NB4 (cell line): ENCODE results near the gene LRRC4C.
"Not testable (repeated sequence)": the region's sequence is repeated elsewhere in the genome, so short reads cannot be mapped to it uniquely, and the experiment has no call there.

Experiments used
- MYC ChIP-seq: IDR thresholded peaks from 2 replicates; pipeline ENCODE4 v1.6.1; 2011; ENCODE audit warnings: low read depth, low read length
- POLR2A ChIP-seq: IDR thresholded peaks from 2 replicates; pipeline ENCODE4 v1.6.1; 2011; ENCODE audit warnings: mild to moderate bottlenecking; ENCODE audit not compliant: insufficient read length; ENCODE audit errors: extremely low read depth
- TF ChIP-seq, protein P1 (sequence below): IDR thresholded peaks from one replicate; pipeline ENCODE4 v1.5.1; 2012; ENCODE audit warnings: low read depth, low read length
- TF ChIP-seq, protein P2 (sequence below): IDR thresholded peaks from 2 replicates; pipeline ENCODE4 v1.6.1; 2011; ENCODE audit warnings: low read depth, low read length

DNA sequence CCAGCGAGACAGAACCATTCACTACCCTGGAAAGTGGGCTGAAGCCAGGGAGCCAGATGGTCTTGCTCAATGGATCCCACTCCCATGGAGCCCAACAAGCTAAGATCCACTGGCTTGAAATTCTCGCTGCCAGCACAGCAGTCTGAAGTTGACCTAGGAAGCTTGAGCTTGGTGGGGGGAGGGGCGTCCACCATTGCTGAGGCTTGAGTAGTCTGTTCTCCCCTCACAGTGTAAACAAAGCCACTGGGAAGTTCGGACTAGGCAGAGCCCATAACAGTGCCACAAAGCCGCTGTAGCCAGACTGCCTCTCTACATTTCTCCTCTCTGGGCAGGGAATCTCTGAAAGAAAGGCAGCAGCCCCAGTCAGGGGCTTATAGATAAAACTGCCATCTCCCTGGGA lies 1266.9 kb downstream of the LRRC4C start:
- TF ChIP-seq, protein P1, sequence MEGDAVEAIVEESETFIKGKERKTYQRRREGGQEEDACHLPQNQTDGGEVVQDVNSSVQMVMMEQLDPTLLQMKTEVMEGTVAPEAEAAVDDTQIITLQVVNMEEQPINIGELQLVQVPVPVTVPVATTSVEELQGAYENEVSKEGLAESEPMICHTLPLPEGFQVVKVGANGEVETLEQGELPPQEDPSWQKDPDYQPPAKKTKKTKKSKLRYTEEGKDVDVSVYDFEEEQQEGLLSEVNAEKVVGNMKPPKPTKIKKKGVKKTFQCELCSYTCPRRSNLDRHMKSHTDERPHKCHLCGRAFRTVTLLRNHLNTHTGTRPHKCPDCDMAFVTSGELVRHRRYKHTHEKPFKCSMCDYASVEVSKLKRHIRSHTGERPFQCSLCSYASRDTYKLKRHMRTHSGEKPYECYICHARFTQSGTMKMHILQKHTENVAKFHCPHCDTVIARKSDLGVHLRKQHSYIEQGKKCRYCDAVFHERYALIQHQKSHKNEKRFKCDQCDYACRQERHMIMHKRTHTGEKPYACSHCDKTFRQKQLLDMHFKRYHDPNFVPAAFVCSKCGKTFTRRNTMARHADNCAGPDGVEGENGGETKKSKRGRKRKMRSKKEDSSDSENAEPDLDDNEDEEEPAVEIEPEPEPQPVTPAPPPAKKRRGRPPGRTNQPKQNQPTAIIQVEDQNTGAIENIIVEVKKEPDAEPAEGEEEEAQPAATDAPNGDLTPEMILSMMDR: not testable (repeated sequence)
- TF ChIP-seq POLR2A, MYC: not testable (repeated sequence)
- TF ChIP-seq, protein P2, sequence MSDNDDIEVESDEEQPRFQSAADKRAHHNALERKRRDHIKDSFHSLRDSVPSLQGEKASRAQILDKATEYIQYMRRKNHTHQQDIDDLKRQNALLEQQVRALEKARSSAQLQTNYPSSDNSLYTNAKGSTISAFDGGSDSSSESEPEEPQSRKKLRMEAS: not testable (repeated sequence)
